ENCODE results near the gene TSC22D4.
A peak's percentile ranks its signal among the peaks of the same experiment; 100 is the strongest.
"Not testable (repeated sequence)": the region's sequence is repeated elsewhere in the genome, so short reads cannot be mapped to it uniquely, and the experiment has no call there.

The TSC22D4 gene

GRCh38 chr7:100441641-100442535 lies 37.1 kb downstream of the TSC22D4 start:
- ATAC-seq, result no peak

GRCh38 chr7:100439244-100439643 lies 39.8 kb downstream of the TSC22D4 start:
- ATAC-seq, result not testable (repeated sequence)

GRCh38 chr7:100438731-100439130 lies 40.3 kb downstream of the TSC22D4 start:
- not testable (repeated sequence) for ATAC-seq

GRCh38 chr7:100438172-100438571 lies 40.8 kb downstream of the TSC22D4 start:
- no peak for ATAC-seq

- no peak for ATAC-seq
Measured at GRCh38 chr7:100437150-100438100, 41.6 kb downstream of the TSC22D4 start.

GRCh38 chr7:100435401-100436304 lies 43.4 kb downstream of the TSC22D4 start:
- ATAC-seq, result peak; percentile 28 to 41

GRCh38 chr7:100434297-100435144 lies 44.5 kb downstream of the TSC22D4 start:
- ATAC-seq, result no peak

GRCh38 chr7:100433592-100434296 lies 45.3 kb downstream of the TSC22D4 start:
- ATAC-seq, result no peak

- ATAC-seq, result no peak
Measured at GRCh38 chr7:100433276-100433591, 45.8 kb downstream of the TSC22D4 start.

- no peak for ATAC-seq
Measured at GRCh38 chr7:100432621-100433275, 46.3 kb downstream of the TSC22D4 start.

GRCh38 chr7:100432053-100432452 lies 47.0 kb downstream of the TSC22D4 start:
- no peak for ATAC-seq

GRCh38 chr7:100431286-100431735 lies 47.7 kb downstream of the TSC22D4 start:
- no peak for ATAC-seq

- ATAC-seq, result no peak
Measured at GRCh38 chr7:100430493-100431285, 48.3 kb downstream of the TSC22D4 start.

GRCh38 chr7:100429637-100430492 lies 49.1 kb downstream of the TSC22D4 start, which contains the start of gene MEPCE:
TSS of gene MEPCE (plus strand) at chr7:100429831. CDS start at chr7:100430019, 188 bp downstream.
- peak; percentile 43 to 53 for ATAC-seq

GRCh38 chr7:100428967-100429636 lies 49.9 kb downstream of the TSC22D4 start:
- peak; percentile 55 for ATAC-seq

- ATAC-seq, result peak; percentile 52 to 62
Measured at GRCh38 chr7:100428199-100428966, 50.6 kb downstream of the TSC22D4 start, which contains the start of gene ZCWPW1. TSS of gene ZCWPW1 (minus strand) at chr7:100428703. CDS start at chr7:100420649, 8,054 bp downstream.

Data from activated CD4-positive, CD25-positive, alpha-beta regulatory T cell treated with anti-CD3 and anti-CD28 coated beads, Interleukin-2, amount 50 U/mL, for 24 hours (primary cell).